ENCODE measurements around the gene BHLHA9.
"Not testable (repeated sequence)": the region's sequence is repeated elsewhere in the genome, so short reads cannot be mapped to it uniquely, and the experiment has no call there.

The BHLHA9 gene

GRCh38 chr17:1302761-1303160 is 32.5 kb downstream of the BHLHA9 start:
- DNase-seq = no peak

DNA sequence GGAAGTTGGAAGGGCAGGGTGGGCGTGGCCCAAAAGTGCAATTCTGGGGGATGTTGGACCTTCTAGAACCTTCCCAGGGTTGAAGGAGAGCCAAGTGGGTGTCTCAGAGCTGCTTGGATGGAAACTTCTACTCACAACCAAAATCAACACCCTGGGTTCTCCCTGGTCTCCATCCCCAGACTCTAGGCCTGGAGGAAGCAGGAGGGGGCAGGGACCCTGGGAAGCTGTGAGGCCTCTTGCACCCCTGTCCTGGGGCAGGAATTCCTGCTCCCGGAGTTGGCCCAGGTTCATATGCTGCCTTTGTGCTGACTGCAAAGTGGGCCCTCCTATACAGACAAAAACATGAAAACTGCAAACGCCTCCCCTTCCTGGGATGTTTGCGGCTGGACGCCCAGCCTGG is 34.3 kb downstream of the BHLHA9 start:
- DNase-seq = no peak

- DNase-seq = no peak
Observed at GRCh38 chr17:1304962-1305563, 34.8 kb downstream of the BHLHA9 start.

DNA sequence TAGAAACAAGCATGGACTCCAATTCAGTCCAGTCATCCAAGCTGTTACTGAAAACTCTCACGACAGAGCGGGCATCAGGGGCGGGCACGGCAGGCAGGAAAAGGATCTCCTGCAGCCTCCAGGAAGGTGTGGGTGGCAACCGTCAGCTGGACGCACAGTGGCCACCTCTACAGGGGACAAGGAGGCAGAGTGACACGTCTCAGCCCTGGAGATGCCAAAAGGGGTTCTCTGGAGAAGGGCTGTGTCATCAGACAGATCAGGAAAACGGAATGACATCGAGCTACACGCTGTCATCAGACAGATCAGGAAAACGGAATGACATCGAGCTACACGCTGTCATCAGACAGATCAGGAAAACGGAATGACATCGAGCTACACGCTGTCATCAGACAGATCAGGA is 37.6 kb downstream of the BHLHA9 start:
- DNase-seq = not testable (repeated sequence)

DNA sequence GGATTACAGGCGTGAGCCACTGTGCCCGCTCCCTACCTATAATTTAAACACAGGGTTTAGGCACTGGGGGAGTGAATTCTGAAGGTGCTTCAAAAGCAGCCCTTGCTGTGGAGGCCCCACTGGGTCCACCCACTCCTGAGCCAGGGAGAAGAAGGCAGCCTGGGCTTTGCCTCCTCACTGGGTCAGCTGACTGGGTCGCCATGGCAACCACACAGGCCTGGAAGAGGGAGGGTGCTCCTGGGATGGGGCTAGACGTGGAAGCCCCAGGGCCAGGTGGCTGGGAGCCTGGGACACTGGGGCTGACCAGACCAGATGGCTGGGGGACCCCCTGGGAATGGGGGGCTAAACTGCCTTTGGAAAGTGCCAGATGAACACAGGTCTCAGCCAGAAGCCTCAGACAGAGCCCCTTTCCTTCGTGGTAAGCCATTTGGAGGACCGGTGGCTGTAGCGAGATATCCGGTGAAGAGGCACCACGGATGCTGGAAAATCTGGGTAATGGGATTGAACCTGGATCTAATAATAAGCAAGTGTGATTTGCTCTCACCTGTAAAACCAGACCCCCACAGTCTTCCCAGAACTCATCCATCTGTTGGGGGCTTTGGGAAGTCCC is 42.1 kb downstream of the BHLHA9 start:
- no peak for DNase-seq

DNA sequence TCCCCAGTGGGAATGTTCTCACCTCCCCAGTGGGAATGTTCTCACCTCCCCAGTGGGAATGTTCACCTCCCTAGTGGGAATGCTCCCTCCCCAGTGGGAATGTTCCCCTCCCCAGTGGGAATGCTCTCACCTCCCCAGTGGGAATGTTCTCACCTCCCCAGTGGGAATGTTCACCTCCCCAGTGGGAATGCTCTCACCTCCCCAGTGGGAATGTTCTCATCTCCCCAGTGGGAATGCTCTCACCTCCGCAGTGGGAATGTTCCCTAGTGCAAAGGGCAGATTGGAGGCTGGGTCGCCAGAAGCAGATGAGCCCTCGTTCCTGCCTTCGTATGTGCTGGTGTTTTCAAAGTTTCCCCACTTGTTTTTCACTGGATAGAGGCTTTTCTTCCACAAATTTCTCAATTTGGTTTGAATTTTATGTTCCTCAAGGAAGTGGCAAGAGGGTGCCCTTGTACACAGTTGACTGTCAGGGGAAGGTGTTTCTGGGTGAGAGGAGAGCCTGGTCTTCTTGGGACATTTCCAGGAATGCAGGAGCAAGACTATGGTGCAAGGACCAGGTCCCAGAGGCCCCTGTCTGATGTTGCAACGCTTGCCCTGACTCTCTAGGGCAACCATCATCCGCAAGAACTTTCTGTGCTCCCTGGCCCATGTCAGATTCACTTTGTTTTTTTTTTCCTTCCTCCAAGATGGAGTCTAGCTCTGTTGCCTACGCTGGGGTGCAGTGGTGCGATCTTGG is 43.2 kb downstream of the BHLHA9 start:
- DNase-seq = no peak

DNA sequence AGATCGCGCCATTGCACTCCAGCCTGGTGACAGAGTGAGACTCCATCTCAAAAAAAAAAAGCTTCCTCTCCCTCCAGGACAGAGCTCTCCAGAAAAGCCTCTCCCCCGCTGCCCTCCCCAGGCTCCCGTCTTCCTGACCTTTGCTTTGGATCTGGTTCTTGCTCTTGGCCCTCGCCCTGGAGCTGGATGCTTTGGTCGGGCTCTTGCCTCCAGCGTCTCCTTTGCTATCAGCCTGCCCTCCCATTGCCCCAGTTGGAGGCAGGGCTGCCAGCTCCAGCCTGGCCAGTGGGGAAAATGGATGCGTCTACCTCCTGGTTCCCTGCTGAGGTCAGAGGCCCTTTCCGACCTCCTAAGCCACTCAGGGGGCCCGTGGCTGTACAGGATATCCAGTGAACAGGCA is 45.2 kb downstream of the BHLHA9 start:
- DNase-seq = no peak

- peak; percentile 30 for DNase-seq
Observed at GRCh38 chr17:1315891-1316403, 45.7 kb downstream of the BHLHA9 start.

Measured in NCI-H2081 treated with DMSO at 0.1 percent for 48 hours (cell line).